Ovary (tissue), 9 donors: ENCODE data around the gene GALNT5. TPM values are rescaled to one million over a fixed set of nuclear protein-coding genes. Genes with fewer than 3 reads are reported as not detected.

Experiments
- DNase-seq, 5 donors: peaks; one replicate each; pipeline ENCODE4 v3.0.0-alpha.2; 2019 to 2020
- H3K27ac ChIP-seq, 2 donors: fragments of 200-600 bp; one replicate each; pipeline versions ENCODE4 v1.5.1 to v1.8.0; 2019 to 2022
- H3K27me3 ChIP-seq: fragments of 200-600 bp; one replicate; pipeline ENCODE4 v1.8.0; 2022
- H3K36me3 ChIP-seq: fragments of 200-600 bp; sonication (generic); one replicate; pipeline ENCODE4 v1.5.1; 2019
- H3K4me1 ChIP-seq: one replicate; pipeline ENCODE4 v1.8.1; 2013; ENCODE audit warnings: mild to moderate bottlenecking, moderate library complexity; ENCODE audit not compliant: insufficient read depth
- H3K4me3 ChIP-seq: fragments of 200-600 bp; sonication (generic); one replicate; pipeline ENCODE4 v1.5.1; 2017
- H3K9me3 ChIP-seq, 2 donors: fragments of 200-600 bp in 1 of 2; sonication (generic) in 1 of 2; one replicate each; pipeline versions ENCODE4 v1.5.1 to v1.8.1; 2013 to 2019; ENCODE audit warnings: mild to moderate bottlenecking in 1 of 2, moderate library complexity in 1 of 2
- EP300 ChIP-seq: sonication (generic); formaldehyde crosslinking; IDR thresholded peaks from one replicate; pipeline ENCODE4 v1.6.1; 2017; ENCODE audit warnings: antibody characterized with exemption
- POLR2A ChIP-seq: fragments of 450-650 bp; IDR thresholded peaks from one replicate; pipeline ENCODE4 v1.6.1; 2017; ENCODE audit warnings: antibody characterized with exemption, mild to moderate bottlenecking, moderate library complexity
- WGBS, 3 donors: extraction: QIAGEN DNeasy Blood & Tissue Kit in 1 of 3; methylation state at CpG; one replicate each; pipeline versions ENCODE4 v1.1.5 to v1.1.7; 2013 to 2017; 5-methylcytosine and 5-hydroxymethylcytosine counted together
- intact Hi-C, 4 donors: fragments of 100-400 bp; cut with DNase I; formaldehyde crosslinking; loops; one replicate each; pipeline versions ENCODE4 v1.11.0 to v1.15.1; 2022 to 2023
- polyA plus RNA-seq, 2 donors: library from polyadenylated mRNA; stranded (reverse); fragments of 200-250 nt in 1 of 2; fragments of 350-450 nt in 1 of 2; fragmentation: Illumina TruSeq in 1 of 2; extraction: RNeasy Lipid Tissue Mini Kit (QIAGEN cat#74804) in 1 of 2; gene quantifications; one replicate each; pipeline ENCODE4 v1.2.3, GENCODE V29; 2013 to 2014
- total RNA-seq, 7 donors: library from RNA; depleted of rRNA in 2 of 7; stranded (reverse); fragments of >200 nt in 2 of 7; fragmentation: NEBNext Ultra II Directional in 3 of 7; extraction: Animal tissue kit (Norgen Biotek cat#: 25700) in 3 of 7; gene quantifications; one replicate each; pipeline versions ENCODE4 v1.1.0 to v1.2.4, GENCODE V29; 2016 to 2023
- TF ChIP-seq, protein P1 (sequence below), 3 donors: fragments of 450-650 bp in 2 of 3; fragments of 200-600 bp in 1 of 3; IDR thresholded peaks; one replicate each; pipeline versions ENCODE4 v1.5.1 to v1.8.0; 2016 to 2022; ENCODE audit warnings: antibody characterized with exemption in 3 of 3, mild to moderate bottlenecking in 1 of 3
- donor health status: DM: no; HTN: no; CAD: no; lungs with moderate emphysema.
- donor health status: DM: no; HTN: no; CAD: no.
- donor health status: Bipolar disorder and iron deficiency.
- donor health status: DM: yes; HTN: yes; CAD: no.
- donor health status: DM: no; HTN: no; CAD: no.
- donor health status: DM: yes; HTN: yes; CAD: no.

The GALNT5 gene
- total and polyA plus RNA-seq, 9 donors, result 0.05 to 0.80 (median 0.15) TPM; not detected in 4

DNA sequence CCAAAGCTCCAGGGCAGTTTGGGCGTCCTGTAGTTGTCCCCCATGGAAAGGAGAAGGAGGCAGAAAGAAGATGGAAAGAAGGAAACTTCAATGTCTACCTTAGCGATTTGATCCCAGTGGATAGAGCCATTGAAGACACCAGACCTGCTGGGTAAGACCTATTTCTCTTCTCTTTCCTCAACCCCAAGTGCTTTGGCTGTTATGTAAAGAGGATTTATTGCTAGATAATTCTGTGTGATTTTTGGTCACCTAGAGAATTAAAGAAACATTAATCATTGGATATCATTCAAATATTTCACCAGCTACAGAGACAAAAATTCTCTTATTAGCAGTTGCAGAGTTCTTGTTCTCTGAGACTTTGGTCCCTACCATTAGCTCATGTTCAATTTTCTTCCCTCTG lies 1.9 kb downstream of the GALNT5 start:
- no peak for DNase-seq
- no peak for TF ChIP-seq POLR2A
- no peaks in the 10 kb centered on the region for H3K27me3 ChIP-seq
- no peaks in the 10 kb centered on the region for H3K4me1 ChIP-seq
- WGBS, 3 donors, result 96 to 99% (median 99%) methylated on average over 2 of the region's 2 CpGs
- H3K27ac ChIP-seq, result no peak overlapping the region
- intact Hi-C loops, result no loop called here
- no peaks in the 10 kb centered on the region for H3K36me3 ChIP-seq
- no peaks in the 10 kb centered on the region for H3K9me3 ChIP-seq
- H3K4me3 ChIP-seq, result no peak overlapping the region

DNA sequence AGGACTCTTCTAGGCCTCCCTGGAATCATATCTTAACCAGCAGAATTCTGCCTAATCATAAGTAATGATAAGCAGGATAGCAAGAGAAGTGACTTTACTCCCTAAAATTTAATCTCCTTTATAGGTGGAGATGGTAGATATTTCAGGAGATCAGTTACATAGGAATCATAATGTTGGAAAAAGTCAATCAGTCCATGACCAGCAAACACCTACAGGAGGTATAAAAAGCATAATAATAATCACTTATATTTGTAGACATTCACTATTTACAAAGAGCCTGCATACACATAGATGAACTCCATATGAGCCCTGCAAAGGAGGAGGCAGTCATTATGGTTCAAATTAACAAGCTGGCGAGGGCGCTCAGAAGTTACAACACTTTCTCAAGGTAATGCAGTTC lies 2.5 kb downstream of the GALNT5 start:
- DNase-seq, result no peak
- WGBS, 3 donors, result 92 to 96% (median 94%) methylated on average over 2 of the region's 2 CpGs
- Histone ChIP-seq H3K9me3 (no peaks in the 10 kb centered on the region), H3K27me3 (no peaks in the 10 kb centered on the region), H3K27ac (no peak overlapping the region), H3K36me3 (no peaks in the 10 kb centered on the region), H3K4me1 (no peaks in the 10 kb centered on the region), H3K4me3 (no peak overlapping the region)
- TF ChIP-seq EP300, result no peak
- no peak for TF ChIP-seq POLR2A
- TF ChIP-seq, protein P1, sequence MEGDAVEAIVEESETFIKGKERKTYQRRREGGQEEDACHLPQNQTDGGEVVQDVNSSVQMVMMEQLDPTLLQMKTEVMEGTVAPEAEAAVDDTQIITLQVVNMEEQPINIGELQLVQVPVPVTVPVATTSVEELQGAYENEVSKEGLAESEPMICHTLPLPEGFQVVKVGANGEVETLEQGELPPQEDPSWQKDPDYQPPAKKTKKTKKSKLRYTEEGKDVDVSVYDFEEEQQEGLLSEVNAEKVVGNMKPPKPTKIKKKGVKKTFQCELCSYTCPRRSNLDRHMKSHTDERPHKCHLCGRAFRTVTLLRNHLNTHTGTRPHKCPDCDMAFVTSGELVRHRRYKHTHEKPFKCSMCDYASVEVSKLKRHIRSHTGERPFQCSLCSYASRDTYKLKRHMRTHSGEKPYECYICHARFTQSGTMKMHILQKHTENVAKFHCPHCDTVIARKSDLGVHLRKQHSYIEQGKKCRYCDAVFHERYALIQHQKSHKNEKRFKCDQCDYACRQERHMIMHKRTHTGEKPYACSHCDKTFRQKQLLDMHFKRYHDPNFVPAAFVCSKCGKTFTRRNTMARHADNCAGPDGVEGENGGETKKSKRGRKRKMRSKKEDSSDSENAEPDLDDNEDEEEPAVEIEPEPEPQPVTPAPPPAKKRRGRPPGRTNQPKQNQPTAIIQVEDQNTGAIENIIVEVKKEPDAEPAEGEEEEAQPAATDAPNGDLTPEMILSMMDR (IDR thresholded peaks at IDR 0.05), result no peak
- intact Hi-C loops, result no loop called here

DNA sequence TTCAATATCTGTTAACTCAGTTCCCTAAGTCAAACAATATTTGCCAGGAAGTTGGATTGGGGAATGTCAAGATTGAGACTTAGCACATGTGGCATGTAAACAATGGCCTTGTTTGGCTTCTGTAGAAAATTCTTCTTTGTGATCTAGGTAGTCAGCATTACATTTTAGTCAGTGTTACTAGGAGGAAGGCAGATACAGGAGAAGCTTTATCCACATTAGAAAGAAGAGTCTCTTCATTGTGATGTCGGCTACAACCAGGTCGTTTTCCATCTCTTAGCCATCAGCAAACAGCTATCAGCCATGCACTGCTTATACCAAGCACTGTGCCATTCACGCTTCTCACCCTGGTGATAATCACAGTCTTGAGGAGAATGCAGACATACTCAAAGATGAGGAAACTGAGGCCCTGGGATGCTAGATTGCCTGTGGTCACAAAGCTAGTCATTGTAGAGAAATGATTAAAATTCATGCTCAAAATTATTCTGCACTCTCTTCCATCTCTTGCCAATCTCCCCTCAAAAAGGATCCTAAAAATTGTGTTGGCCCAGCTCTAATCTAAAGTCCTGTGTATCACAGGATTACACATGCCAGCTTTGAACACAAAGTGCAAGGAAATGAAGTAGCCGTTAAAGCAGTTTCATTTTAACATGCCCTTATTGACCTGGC lies 3.2 kb downstream of the GALNT5 start:
- H3K27me3 ChIP-seq, result no peaks in the 10 kb centered on the region
- 74 to 76% (median 74%) methylated on average over 4 of the region's 4 CpGs for WGBS, 3 donors
- H3K9me3 ChIP-seq, result no peaks in the 10 kb centered on the region
- H3K27ac ChIP-seq, result no peak overlapping the region
- intact Hi-C loops, result no loop called here
- H3K4me3 ChIP-seq, result no peak overlapping the region
- no peaks in the 10 kb centered on the region for H3K36me3 ChIP-seq
- TF ChIP-seq, protein P1 (IDR thresholded peaks at IDR 0.05), result no peak
- TF ChIP-seq POLR2A (no peak), EP300 (no peak)
- no peaks in the 10 kb centered on the region for H3K4me1 ChIP-seq
- DNase-seq, result no peak

DNA sequence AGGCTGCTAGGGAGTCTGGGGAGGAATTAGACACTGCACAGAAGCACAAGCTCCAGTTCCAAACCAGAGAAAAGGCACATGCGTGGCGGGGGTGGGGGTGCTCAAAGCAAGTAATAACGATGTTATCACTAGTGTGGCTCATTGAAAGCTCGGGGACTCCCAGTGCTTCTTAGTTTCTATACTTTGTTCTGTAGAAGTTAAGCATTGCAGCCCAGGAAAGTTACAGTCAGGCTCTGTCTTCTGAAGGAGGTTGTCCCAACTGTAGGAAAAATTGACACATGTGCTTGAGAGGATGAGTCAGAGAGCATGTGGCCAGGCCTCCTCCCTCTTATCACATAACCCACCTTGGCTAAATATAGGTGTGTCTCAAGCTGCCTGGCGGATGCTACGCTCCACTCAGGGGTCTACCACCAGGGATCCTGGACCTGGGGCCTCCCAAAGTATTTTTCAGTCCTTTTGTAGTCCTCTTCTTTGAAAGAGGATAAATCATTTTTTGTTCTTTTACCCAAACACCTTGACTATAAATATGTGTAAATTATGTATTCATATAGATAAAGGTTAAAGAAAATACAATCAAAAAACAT lies 3.8 kb downstream of the GALNT5 start:
- 44 to 54% (median 53%) methylated on average over 6 of the region's 6 CpGs for WGBS, 3 donors
- intact Hi-C loops, result no loop called here
- DNase-seq, result no peak
- TF ChIP-seq EP300, result no peak
- TF ChIP-seq, protein P1 (IDR thresholded peaks at IDR 0.05), result no peak
- TF ChIP-seq POLR2A, result no peak
- Histone ChIP-seq H3K27ac (no peak overlapping the region), H3K9me3 (no peaks in the 10 kb centered on the region), H3K4me1 (no peaks in the 10 kb centered on the region), H3K4me3 (no peak overlapping the region), H3K36me3 (no peaks in the 10 kb centered on the region), H3K27me3 (no peaks in the 10 kb centered on the region)

DNA sequence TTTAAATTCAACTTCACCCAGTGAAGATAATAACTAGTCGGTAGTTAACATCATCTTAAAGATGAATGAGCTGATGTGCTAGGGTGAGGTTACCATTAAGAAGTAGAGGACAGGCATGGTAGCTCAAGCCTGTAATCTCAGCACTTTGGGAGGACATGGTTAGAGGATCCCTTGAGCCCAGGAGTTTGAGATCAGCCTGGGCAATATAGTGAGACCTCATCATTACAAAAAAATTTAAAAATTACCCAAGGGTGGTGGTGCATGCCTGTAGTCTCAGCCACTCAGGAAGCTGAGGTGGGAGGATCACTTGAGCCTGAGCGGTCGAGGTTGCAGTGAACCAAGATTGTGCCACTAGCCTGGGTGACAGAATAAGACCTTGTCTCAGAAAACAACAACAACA lies 4.7 kb downstream of the GALNT5 start:
- DNase-seq, result no peak
- Histone ChIP-seq H3K9me3 (no peaks in the 10 kb centered on the region), H3K36me3 (no peaks in the 10 kb centered on the region), H3K4me3 (no peak overlapping the region), H3K27me3 (no peaks in the 10 kb centered on the region), H3K4me1 (no peaks in the 10 kb centered on the region), H3K27ac (no peak overlapping the region)
- no peak for TF ChIP-seq EP300
- no peak for TF ChIP-seq POLR2A
- TF ChIP-seq, protein P1 (IDR thresholded peaks at IDR 0.05), result no peak
- WGBS, 3 donors, result 90 to 95% (median 93%) methylated on average over 3 of the region's 3 CpGs
- intact Hi-C loops, result no loop called here
